Measurements from ENCODE around the gene CUZD1. TPM values are rescaled to one million over a fixed set of nuclear protein-coding genes. Genes with fewer than 3 reads are reported as not detected.
"Not testable (repeated sequence)": the region's sequence is repeated elsewhere in the genome, so short reads cannot be mapped to it uniquely, and the experiment has no call there.

The CUZD1 gene
- total RNA-seq, 2 donors from 2014 or later = not detected

DNA sequence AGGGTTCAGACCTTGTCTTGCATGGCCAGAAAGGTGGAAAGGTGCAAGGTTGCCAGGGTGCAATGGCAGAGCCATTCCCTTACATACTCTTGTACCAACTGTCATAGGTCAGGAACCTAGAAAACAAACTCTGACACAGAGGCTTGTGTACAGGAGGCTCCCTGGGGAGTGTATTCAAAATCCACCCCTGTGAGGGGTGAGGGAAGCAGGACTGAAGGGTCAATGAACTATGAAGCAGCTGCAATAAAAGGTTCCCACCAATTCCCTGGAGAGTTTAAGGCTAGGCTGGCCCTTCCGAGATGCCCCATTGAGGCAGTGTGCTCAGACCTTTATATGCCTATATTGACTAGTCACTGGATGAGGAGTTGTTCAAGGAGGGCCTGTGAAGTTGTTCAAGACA is 13.9 kb upstream of the CUZD1 start:
- no peaks in the 10 kb centered on the region for H3K4me1 ChIP-seq (ENCODE audit: control insufficient read depth in 1 of 2, low read depth in 2 of 2)
- no peaks in the 10 kb centered on the region for H3K27me3 ChIP-seq (replicated peaks; ENCODE audit: insufficient read depth)
- no peaks in the 10 kb centered on the region for H3K9me3 ChIP-seq
- no peaks in the 10 kb centered on the region for H3K36me3 ChIP-seq
- DNase-seq (ENCODE audit: low spot score) (no peak), ATAC-seq (ENCODE audit: insufficient number of reproducible peaks, low FRiP score, low read depth) (no peak)
- no peak overlapping the region for H3K4me3 ChIP-seq
- TF ChIP-seq, protein P1, sequence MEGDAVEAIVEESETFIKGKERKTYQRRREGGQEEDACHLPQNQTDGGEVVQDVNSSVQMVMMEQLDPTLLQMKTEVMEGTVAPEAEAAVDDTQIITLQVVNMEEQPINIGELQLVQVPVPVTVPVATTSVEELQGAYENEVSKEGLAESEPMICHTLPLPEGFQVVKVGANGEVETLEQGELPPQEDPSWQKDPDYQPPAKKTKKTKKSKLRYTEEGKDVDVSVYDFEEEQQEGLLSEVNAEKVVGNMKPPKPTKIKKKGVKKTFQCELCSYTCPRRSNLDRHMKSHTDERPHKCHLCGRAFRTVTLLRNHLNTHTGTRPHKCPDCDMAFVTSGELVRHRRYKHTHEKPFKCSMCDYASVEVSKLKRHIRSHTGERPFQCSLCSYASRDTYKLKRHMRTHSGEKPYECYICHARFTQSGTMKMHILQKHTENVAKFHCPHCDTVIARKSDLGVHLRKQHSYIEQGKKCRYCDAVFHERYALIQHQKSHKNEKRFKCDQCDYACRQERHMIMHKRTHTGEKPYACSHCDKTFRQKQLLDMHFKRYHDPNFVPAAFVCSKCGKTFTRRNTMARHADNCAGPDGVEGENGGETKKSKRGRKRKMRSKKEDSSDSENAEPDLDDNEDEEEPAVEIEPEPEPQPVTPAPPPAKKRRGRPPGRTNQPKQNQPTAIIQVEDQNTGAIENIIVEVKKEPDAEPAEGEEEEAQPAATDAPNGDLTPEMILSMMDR (IDR thresholded peaks at IDR 0.05) = no peak
- no peak overlapping the region for H3K27ac ChIP-seq

DNA sequence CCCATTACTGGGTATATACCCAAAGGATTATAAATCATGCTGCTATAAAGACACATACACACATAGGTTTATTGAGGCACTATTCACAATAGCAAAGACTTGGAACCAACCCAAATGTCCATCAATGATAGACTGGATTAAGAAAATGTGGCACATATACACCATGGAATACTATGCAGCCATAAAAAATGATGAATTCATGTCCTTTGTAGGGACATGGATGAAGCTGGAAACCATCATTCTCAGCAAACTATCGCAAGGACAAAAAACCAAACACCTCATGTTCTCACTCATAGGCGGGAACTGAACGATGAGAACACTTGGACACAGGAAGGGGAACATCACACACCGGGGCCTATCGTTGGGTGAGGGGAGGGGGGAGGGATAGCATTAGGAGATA is 12.4 kb upstream of the CUZD1 start:
- ATAC-seq (ENCODE audit: insufficient number of reproducible peaks, low FRiP score, low read depth) = not testable (repeated sequence)

GRCh38 chr10:122856902-122857301 is 11.2 kb upstream of the CUZD1 start:
- peaks cover 5% of the 10 kb centered on the region for H3K36me3 ChIP-seq
- TF ChIP-seq, protein P1 (IDR thresholded peaks at IDR 0.05) = no peak

More for the DNA sequence above, 12.4 kb upstream of the CUZD1 start:
- not testable (repeated sequence) for DNase-seq (ENCODE audit: low spot score); H3K27me3 ChIP-seq (replicated peaks; ENCODE audit: insufficient read depth); H3K36me3 ChIP-seq; H3K9me3 ChIP-seq; H3K27ac ChIP-seq; H3K4me3 ChIP-seq; H3K4me1 ChIP-seq (ENCODE audit: control insufficient read depth in 1 of 2, low read depth in 2 of 2)

GRCh38 chr10:122855745-122856144 is 10.1 kb upstream of the CUZD1 start:
- Histone ChIP-seq H3K36me3 (peaks cover 5% of the 10 kb centered on the region), H3K4me3 (no peak overlapping the region), H3K27ac (no peak overlapping the region), H3K27me3 (replicated peaks; ENCODE audit: insufficient read depth) (no peaks in the 10 kb centered on the region), H3K9me3 (no peaks in the 10 kb centered on the region), H3K4me1 (ENCODE audit: control insufficient read depth in 1 of 2, low read depth in 2 of 2) (no peaks in the 10 kb centered on the region)
- ATAC-seq (ENCODE audit: insufficient number of reproducible peaks, low FRiP score, low read depth) (no peak), DNase-seq (ENCODE audit: low spot score) (no peak)
- TF ChIP-seq, protein P1 (IDR thresholded peaks at IDR 0.05) = no peak

More at GRCh38 chr10:122856902-122857301, 11.2 kb upstream of the CUZD1 start:
- no peaks in the 10 kb centered on the region for H3K9me3 ChIP-seq
- H3K4me3 ChIP-seq = no peak overlapping the region
- no peak for ATAC-seq (ENCODE audit: insufficient number of reproducible peaks, low FRiP score, low read depth)
- no peak overlapping the region for H3K27ac ChIP-seq
- H3K4me1 ChIP-seq (ENCODE audit: control insufficient read depth in 1 of 2, low read depth in 2 of 2) = no peaks in the 10 kb centered on the region
- no peak for DNase-seq (ENCODE audit: low spot score)
- H3K27me3 ChIP-seq (replicated peaks; ENCODE audit: insufficient read depth) = no peaks in the 10 kb centered on the region

DNA sequence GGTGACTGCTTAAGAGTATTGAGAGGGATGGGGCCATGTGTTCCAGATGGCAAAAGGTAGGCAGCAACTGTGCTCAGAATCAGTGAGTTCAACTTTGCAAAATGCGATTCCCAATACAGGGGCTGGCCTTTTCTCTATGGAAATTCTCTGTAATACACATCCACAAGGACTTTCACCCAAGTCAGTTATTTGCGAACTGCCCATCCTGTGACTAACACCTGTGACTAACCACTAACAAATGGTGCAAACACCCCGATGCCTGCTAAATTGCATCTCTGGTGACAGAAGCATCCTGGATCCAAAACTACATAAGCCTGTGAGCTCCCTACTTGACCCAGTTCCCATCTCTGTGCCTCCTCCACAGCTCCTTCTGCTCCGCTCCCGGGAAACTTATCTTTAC is 9.0 kb upstream of the CUZD1 start:
- TF ChIP-seq, protein P1 (IDR thresholded peaks at IDR 0.05) = no peak
- Histone ChIP-seq H3K36me3 (peaks cover 5% of the 10 kb centered on the region), H3K27me3 (replicated peaks; ENCODE audit: insufficient read depth) (no peaks in the 10 kb centered on the region), H3K9me3 (no peaks in the 10 kb centered on the region), H3K27ac (no peak overlapping the region), H3K4me1 (ENCODE audit: control insufficient read depth in 1 of 2, low read depth in 2 of 2) (no peaks in the 10 kb centered on the region), H3K4me3 (no peak overlapping the region)
- ATAC-seq (ENCODE audit: insufficient number of reproducible peaks, low FRiP score, low read depth) (no peak), DNase-seq (ENCODE audit: low spot score) (no peak)

GRCh38 chr10:122853665-122854313 is 8.1 kb upstream of the CUZD1 start:
- DNase-seq (ENCODE audit: low spot score) (no peak), ATAC-seq (ENCODE audit: insufficient number of reproducible peaks, low FRiP score, low read depth) (no peak)
- no peak overlapping the region for H3K27ac ChIP-seq
- no peak overlapping the region for H3K4me3 ChIP-seq
- no peaks in the 10 kb centered on the region for H3K27me3 ChIP-seq (replicated peaks; ENCODE audit: insufficient read depth)
- no peaks in the 10 kb centered on the region for H3K9me3 ChIP-seq
- H3K4me1 ChIP-seq (ENCODE audit: control insufficient read depth in 1 of 2, low read depth in 2 of 2) = no peaks in the 10 kb centered on the region
- TF ChIP-seq, protein P1 (IDR thresholded peaks at IDR 0.05) = no peak
- peaks cover 5% of the 10 kb centered on the region for H3K36me3 ChIP-seq

Measured in thoracic aorta (tissue), 2 donors.